Left ventricle myocardium inferior (tissue), 1 donor: ENCODE measurements around the gene ANO10. TPM values are rescaled to one million over a fixed set of nuclear protein-coding genes. Genes with fewer than 3 reads are reported as not detected.
A peak's percentile ranks its signal among the peaks of the same experiment; 100 is the strongest.
"Not testable (repeated sequence)": the region's sequence is repeated elsewhere in the genome, so short reads cannot be mapped to it uniquely, and the experiment has no call there.

Experiments used
- DNase-seq: peaks from one replicate; pipeline ENCODE4 v3.0.0-alpha.2; 2020
- H3K27ac ChIP-seq: fragments of 200-600 bp; replicated peaks from 2 replicates; pipeline ENCODE4 v1.8.0; 2021
- H3K27me3 ChIP-seq: fragments of 200-600 bp; 2 replicates; pipeline ENCODE4 v1.8.0; 2021; ENCODE audit warnings: low read depth
- H3K36me3 ChIP-seq: fragments of 200-600 bp; 2 replicates; pipeline ENCODE4 v1.8.0; 2021
- H3K4me1 ChIP-seq: fragments of 200-600 bp; 2 replicates; pipeline ENCODE4 v1.8.0; 2021
- H3K4me3 ChIP-seq: fragments of 200-600 bp; 2 replicates; pipeline ENCODE4 v1.8.0; 2021; ENCODE audit warnings: mild to moderate bottlenecking, moderate library complexity
- H3K9me3 ChIP-seq: fragments of 200-600 bp; replicated peaks from 2 replicates; pipeline ENCODE4 v1.8.0; 2021
- intact Hi-C: fragments of 100-400 bp; cut with micrococcal nuclease; formaldehyde crosslinking; loops from one replicate; pipeline ENCODE4 v1.11.0; 2022
- long read RNA-seq: library from polyadenylated mRNA; unstranded; transcript quantifications from one replicate; pipeline ENCODE4 v2.0.0, GENCODE V29; 2021
- total RNA-seq: library from RNA; stranded (reverse); fragmentation: NEBNext Ultra II Directional; extraction: Animal tissue kit (Norgen Biotek cat#: 25700); gene quantifications from one replicate; pipeline ENCODE4 v1.2.1, GENCODE V29; 2021
- TF ChIP-seq, protein P1 (sequence below): fragments of 200-600 bp; IDR thresholded peaks from 2 replicates; pipeline ENCODE4 v1.8.0; 2021; ENCODE audit warnings: antibody characterized with exemption, mild to moderate bottlenecking, borderline replicate concordance
- donor health status: DM: no; HTN: yes; CAD: no; lungs with severe emphysema.

ANO10 gene, protein sequence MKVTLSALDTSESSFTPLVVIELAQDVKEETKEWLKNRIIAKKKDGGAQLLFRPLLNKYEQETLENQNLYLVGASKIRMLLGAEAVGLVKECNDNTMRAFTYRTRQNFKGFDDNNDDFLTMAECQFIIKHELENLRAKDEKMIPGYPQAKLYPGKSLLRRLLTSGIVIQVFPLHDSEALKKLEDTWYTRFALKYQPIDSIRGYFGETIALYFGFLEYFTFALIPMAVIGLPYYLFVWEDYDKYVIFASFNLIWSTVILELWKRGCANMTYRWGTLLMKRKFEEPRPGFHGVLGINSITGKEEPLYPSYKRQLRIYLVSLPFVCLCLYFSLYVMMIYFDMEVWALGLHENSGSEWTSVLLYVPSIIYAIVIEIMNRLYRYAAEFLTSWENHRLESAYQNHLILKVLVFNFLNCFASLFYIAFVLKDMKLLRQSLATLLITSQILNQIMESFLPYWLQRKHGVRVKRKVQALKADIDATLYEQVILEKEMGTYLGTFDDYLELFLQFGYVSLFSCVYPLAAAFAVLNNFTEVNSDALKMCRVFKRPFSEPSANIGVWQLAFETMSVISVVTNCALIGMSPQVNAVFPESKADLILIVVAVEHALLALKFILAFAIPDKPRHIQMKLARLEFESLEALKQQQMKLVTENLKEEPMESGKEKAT
- 12.6 TPM for total RNA-seq
- long read RNA-seq, transcript ANO10-201 (13 exons, 3,212 nt): major isoform, 7 of 13 reads
- long read RNA-seq, partial matches to known transcripts: 2 of 13 reads
- long read RNA-seq, other reads (novel, unspliced or antisense): 3 of 13 reads

GRCh38 chr3:43621656-43622432, at the start of gene ANO10:
ANO10 (minus strand) TSS chr3:43622011; CDS start chr3:43605852, 16,159 bp downstream.
- peak; percentile 99 for DNase-seq
- intact Hi-C loops: no loop called here

GRCh38 chr3:43670635-43671522, 49.1 kb upstream of the ANO10 start:
- DNase-seq: no peak

More at GRCh38 chr3:43621656-43622432, at the start of gene ANO10:
- H3K36me3 ChIP-seq: no peaks in the 10 kb centered on the region
- peak within 1 kb of the TSS; percentile 85 for H3K27ac ChIP-seq
- peaks cover 21% of the 10 kb centered on the region for H3K4me1 ChIP-seq
- no peaks in the 10 kb centered on the region for H3K27me3 ChIP-seq
- TF ChIP-seq, protein P1, sequence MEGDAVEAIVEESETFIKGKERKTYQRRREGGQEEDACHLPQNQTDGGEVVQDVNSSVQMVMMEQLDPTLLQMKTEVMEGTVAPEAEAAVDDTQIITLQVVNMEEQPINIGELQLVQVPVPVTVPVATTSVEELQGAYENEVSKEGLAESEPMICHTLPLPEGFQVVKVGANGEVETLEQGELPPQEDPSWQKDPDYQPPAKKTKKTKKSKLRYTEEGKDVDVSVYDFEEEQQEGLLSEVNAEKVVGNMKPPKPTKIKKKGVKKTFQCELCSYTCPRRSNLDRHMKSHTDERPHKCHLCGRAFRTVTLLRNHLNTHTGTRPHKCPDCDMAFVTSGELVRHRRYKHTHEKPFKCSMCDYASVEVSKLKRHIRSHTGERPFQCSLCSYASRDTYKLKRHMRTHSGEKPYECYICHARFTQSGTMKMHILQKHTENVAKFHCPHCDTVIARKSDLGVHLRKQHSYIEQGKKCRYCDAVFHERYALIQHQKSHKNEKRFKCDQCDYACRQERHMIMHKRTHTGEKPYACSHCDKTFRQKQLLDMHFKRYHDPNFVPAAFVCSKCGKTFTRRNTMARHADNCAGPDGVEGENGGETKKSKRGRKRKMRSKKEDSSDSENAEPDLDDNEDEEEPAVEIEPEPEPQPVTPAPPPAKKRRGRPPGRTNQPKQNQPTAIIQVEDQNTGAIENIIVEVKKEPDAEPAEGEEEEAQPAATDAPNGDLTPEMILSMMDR: no peak
- H3K9me3 ChIP-seq: no peaks in the 10 kb centered on the region
- peak within 1 kb of the TSS; percentile 97 for H3K4me3 ChIP-seq

GRCh38 chr3:43665011-43665410, 43.2 kb upstream of the ANO10 start:
- H3K27ac ChIP-seq, H3K4me3 ChIP-seq, DNase-seq, H3K27me3 ChIP-seq, H3K36me3 ChIP-seq, H3K4me1 ChIP-seq, intact Hi-C loops: not testable (repeated sequence)
- H3K9me3 ChIP-seq: peaks cover 17% of the 10 kb centered on the region

More at GRCh38 chr3:43670635-43671522, 49.1 kb upstream of the ANO10 start:
- no peaks in the 10 kb centered on the region for H3K36me3 ChIP-seq
- intact Hi-C loops: no loop called here
- TF ChIP-seq, protein P1: no peak
- no peaks in the 10 kb centered on the region for H3K4me1 ChIP-seq
- no peaks in the 10 kb centered on the region for H3K27me3 ChIP-seq
- H3K4me3 ChIP-seq: no peak overlapping the region
- no peaks in the 10 kb centered on the region for H3K9me3 ChIP-seq
- no peak overlapping the region for H3K27ac ChIP-seq

- H3K27me3 ChIP-seq, intact Hi-C loops, H3K36me3 ChIP-seq, H3K4me3 ChIP-seq, DNase-seq, H3K4me1 ChIP-seq, H3K27ac ChIP-seq: not testable (repeated sequence)
- peaks cover 17% of the 10 kb centered on the region for H3K9me3 ChIP-seq
These were observed 39.6 kb upstream of the ANO10 start for GRCh38 chr3:43661376-43661775.

GRCh38 chr3:43659250-43659880, 37.6 kb upstream of the ANO10 start:
- Histone ChIP-seq H3K27me3 (no peaks in the 10 kb centered on the region), H3K4me3 (no peak overlapping the region), H3K9me3 (peaks cover 13% of the 10 kb centered on the region), H3K4me1 (no peaks in the 10 kb centered on the region), H3K36me3 (no peaks in the 10 kb centered on the region), H3K27ac (no peak overlapping the region)
- no peak for DNase-seq
- TF ChIP-seq, protein P1: no peak
- intact Hi-C loops: no loop called here

DNA sequence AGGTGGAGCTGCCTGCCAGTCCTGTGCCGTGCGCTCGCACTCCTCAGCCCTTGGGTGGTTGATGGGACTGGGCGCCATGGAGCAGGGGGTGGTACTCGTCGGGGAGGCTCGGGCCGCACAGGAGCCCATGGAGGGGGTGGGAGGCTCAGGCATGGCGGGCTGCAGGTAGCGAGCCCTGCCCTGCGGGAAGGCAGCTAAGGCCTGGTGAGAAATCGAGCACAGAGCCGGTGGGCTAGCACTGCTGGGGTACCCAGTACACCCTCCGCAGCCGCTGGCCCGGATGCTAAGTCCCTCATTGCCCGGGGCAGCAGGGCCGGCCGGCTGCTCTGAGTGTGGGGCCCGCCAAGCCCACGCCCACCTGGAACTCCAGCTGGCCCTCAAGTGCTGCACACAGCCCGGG, 34.6 kb upstream of the ANO10 start:
- intact Hi-C loops, H3K36me3 ChIP-seq, H3K27me3 ChIP-seq, DNase-seq, H3K9me3 ChIP-seq, H3K27ac ChIP-seq, H3K4me3 ChIP-seq, H3K4me1 ChIP-seq: not testable (repeated sequence)
